C4-2B (cell line): Measurements from ENCODE around the gene EML6.

Experiments used
- H3K27ac ChIP-seq: fragments of 450-650 bp; 2 replicates; pipeline ENCODE4 v1.5.1; 2017
- ZFX ChIP-seq: fragments of 450-650 bp; IDR thresholded peaks from 2 replicates; pipeline ENCODE4 v1.6.1; 2017
- TF ChIP-seq, protein P1 (sequence below): fragments of 450-650 bp; conservative IDR thresholded peaks from 2 replicates; pipeline ENCODE4 v1.5.1; 2017; ENCODE audit warnings: mild to moderate bottlenecking

Gene EML6

DNA sequence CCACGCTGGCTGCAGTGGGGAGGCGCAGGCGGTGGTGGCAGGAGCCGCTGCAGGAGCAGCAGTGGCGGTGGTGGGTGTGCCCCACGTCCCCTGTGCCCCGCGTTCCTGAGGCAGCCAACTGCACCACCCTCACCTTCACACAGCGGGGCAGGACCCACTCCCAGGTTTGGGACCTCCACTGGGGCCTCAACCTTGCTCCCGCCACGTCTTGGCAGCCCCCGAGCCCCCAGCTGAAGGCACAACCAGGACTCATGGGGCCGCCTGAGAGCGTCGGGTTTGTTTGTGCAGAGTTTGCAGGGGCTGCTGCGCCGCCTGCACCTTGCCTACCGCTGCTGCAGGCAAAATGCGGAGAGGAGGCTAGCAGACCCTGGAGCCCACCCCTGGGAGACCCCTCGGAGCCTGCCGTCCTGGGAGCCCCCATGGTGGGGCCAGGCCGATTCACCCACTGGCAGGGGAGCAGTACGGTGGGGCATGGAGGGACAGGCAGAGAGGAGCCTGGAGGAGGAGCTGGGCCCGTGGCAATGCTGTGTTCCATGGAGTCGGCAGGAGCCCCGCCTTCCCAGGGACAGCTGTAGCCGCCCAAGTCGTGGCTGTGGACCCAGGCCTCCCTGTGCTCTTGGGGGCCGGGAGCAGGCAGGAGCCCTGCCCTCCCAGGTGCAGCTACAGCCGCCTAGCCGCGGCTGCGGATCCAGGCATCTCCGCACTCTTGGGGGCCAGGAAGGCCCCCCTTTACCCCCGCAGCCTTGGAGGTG lies 14.7 kb upstream of the EML6 start:
- no peak overlapping the region for H3K27ac ChIP-seq
- no peak for TF ChIP-seq ZFX
- TF ChIP-seq, protein P1, sequence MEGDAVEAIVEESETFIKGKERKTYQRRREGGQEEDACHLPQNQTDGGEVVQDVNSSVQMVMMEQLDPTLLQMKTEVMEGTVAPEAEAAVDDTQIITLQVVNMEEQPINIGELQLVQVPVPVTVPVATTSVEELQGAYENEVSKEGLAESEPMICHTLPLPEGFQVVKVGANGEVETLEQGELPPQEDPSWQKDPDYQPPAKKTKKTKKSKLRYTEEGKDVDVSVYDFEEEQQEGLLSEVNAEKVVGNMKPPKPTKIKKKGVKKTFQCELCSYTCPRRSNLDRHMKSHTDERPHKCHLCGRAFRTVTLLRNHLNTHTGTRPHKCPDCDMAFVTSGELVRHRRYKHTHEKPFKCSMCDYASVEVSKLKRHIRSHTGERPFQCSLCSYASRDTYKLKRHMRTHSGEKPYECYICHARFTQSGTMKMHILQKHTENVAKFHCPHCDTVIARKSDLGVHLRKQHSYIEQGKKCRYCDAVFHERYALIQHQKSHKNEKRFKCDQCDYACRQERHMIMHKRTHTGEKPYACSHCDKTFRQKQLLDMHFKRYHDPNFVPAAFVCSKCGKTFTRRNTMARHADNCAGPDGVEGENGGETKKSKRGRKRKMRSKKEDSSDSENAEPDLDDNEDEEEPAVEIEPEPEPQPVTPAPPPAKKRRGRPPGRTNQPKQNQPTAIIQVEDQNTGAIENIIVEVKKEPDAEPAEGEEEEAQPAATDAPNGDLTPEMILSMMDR: no peak

DNA sequence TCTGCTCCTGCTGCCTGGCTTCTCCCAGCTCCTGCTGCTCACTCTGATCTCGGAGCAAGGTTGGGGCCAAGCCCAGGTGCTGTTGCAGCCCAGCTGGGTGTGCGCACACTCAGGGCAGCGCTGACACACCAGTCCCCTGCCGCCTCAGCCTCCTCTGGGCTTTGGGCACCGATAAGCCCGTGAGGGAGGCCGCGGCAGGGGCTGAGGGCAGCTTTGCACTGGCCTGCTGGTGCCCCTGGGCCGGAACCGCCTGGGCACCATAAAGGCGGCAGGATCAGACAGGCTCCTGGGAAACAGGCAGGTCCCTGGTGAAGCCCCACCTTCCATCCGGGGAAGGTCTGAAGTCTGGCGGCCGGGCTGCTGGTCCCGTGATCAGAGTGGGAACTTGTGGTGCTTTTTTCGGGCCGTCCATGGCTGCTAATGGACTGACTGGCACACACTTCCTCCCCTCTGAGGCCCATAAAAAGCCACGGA lies 14.1 kb upstream of the EML6 start:
- TF ChIP-seq, protein P1: no peak
- TF ChIP-seq ZFX: no peak
- no peak overlapping the region for H3K27ac ChIP-seq

DNA sequence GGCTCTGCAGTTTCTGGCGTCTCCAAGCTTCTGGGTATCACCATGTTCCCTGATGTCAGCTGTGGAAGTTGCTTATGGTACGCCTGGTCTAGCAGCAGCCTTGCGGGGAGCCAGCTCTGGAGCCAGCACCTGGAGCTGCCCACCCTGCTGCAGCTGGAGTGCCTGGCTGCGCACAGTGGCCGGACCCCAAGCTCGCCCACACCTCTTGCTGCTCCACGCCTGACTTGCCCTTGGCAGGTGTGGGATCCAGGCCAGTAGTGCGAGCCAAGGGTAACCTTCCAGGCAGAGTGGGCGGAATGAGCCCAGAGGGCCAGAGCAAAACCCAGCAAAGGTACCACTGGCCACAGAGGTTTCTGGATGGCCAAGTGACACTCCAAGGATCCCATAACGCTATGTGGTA lies 13.2 kb upstream of the EML6 start:
- TF ChIP-seq, protein P1: no peak
- H3K27ac ChIP-seq: no peak overlapping the region

DNA sequence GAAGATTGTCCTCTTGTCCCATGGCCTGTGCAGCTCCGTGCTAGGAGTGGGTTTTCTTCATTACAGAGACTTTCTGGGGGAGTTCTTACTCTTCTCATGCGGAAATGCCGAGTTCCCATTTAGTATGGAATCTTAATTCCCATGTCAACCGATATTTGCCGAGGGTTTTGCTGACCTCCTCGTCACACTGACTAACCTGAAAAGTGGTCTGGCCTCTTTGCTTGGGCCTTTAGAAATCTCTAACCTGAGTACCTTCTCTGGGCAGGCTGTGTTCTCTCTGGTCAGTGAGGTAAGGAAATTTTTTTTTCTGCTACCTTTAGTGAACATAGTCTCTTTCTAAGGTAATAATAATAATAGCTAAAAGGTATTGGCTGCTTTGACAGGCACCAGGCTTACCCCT lies 10.9 kb upstream of the EML6 start:
- TF ChIP-seq, protein P1: no peak
- no peak for TF ChIP-seq ZFX
- no peak overlapping the region for H3K27ac ChIP-seq

DNA sequence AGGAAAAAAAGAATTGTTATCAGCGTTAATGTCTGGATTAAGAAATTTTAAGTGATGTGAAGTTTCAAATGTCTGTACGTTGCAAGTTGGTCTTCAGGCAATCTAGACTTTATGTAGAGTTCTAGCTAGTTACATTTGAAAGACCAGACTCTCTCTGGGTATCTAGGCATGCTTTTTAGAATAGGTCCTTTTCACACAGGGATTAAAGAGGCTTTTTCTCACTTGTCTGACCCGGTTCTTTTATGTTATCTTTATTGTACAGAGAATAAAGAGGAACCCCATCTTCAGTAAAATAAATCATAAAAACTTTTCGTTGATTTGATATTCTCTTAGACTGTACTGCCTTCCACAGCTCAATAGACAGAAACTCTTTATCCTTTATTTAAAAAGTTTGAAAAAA lies 8.5 kb upstream of the EML6 start:
- H3K27ac ChIP-seq: no peak overlapping the region
- no peak for TF ChIP-seq ZFX

DNA sequence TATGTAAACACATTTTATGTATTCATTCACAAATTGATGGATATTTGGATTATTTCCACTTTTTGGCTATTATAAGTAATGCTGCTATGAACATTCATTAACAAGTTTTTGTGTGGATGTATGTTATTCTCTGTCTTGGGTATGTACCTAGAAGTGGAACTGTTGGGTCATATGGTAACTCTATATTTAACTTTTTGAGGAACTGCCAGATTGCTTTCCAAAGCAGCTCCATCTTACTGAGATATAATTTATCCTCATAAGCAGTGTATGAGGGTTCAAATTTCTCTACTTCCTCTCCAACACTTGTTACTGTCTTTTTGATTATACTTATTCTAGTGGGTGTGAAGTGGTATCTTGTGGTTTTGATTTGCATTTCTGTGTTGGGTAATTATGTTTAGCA lies 7.1 kb upstream of the EML6 start:
- H3K27ac ChIP-seq: no peak overlapping the region
- TF ChIP-seq ZFX: no peak
- TF ChIP-seq, protein P1: no peak

DNA sequence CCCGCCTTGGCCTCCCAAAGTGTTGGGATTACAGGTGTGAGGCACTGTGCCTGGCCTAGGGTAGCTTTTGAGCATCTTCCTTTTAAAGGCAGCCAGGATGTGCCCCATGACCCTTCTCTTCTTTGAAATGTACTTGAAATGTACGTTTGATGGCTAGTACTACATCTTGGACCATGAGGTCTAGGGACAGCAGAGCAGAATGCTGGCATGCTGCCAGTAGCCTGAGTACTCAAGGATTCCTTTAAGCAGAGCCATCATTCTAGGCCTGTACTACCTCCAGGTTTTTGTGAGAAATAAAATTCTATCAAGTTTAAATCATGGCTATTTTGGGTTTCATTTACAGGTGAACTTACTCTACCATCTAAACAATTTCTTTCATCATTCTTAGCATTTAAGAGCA lies 2.9 kb upstream of the EML6 start:
- TF ChIP-seq, protein P1: no peak
- TF ChIP-seq ZFX: no peak
- no peak overlapping the region for H3K27ac ChIP-seq

DNA sequence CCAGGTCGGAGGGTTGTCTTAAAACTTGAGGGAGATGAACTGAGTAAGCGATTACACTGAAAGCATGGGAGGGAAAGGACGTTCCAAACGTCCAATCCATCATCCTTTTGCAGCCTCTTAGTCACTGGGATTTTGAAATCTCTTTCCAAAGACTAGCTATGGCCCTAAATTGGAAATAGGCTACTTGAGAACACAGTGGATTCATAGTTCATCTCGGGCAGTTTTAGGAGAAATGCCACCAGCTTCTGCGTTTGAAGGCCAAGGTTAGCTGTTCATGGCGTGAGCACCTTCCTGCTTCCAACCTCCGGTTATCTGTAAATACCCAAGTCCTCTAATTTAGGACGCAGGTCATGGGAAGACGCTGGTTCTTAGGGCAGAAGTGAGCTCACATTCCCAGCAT lies 821 bp upstream of the EML6 start:
- TF ChIP-seq, protein P1: no peak
- TF ChIP-seq ZFX: no peak
- peak overlapping the region; percentile 32 for H3K27ac ChIP-seq
